HCT116 (cell line): ENCODE data around the gene ACBD4. TPM values are rescaled to one million over a fixed set of nuclear protein-coding genes. Genes with fewer than 3 reads are reported as not detected.

Source experiments
- ATAC-seq: fragments of 200-7000 bp; cut with Tn5 transposase; 2 replicates; pipeline ENCODE4 v1.9.1; 2020; ENCODE audit warnings: mild to moderate bottlenecking, moderate library complexity
- BruUV-seq: library from RNA; stranded (reverse); fragments of 400-500 nt; replicated peaks from 2 replicates; lab custom pipeline; 2021; lab: Mats Ljungman, UMichigan
- CTCF ChIA-PET: fragments of 300-600 bp; sonication (Branson Sonifier 250); formaldehyde crosslinking; loops from one replicate; lab custom pipeline; 2021; ENCODE audit warnings: antibody characterized with exemption; lab: Charles Lee
- POLR2A ChIA-PET: fragments of 300-600, 350-600 bp; sonication (Branson Sonifier 250); formaldehyde crosslinking; loops from one replicate; lab custom pipeline; 2021; ENCODE audit warnings: antibody characterized with exemption; lab: Charles Lee
- RAD21 ChIA-PET, 2 experiments: fragments of 300-600 bp; sonication (Branson Sonifier 250); formaldehyde crosslinking; loops; one replicate each; lab custom pipeline; 2023; ENCODE audit warnings: low total read pairs in 2 of 2; ENCODE audit not compliant: uncharacterized antibody in 2 of 2, unreplicated experiment in 2 of 2, low non-redundant PET in 1 of 2; lab: Charles Lee
- DNase-seq: peaks from one replicate; pipeline ENCODE4 v3.0.0-alpha.2; 2010; ENCODE audit warnings: low read depth, low spot score
- H2AFZ ChIP-seq: fragments of 200-600 bp; shearing (Covaris generic), sonication (generic); 2 replicates; pipeline ENCODE4 v1.6.1; 2017; ENCODE audit warnings: low read depth, mixed run types, mixed read lengths, antibody characterized with exemption, low read length; ENCODE audit not compliant: poor library complexity, severe bottlenecking
- H3K27ac ChIP-seq: 2 replicates; pipeline ENCODE4 v1.5.1; 2012; ENCODE audit warnings: low read depth, low read length
- H3K27me3 ChIP-seq: fragments of 200-600 bp; sonication (generic); 2 replicates; pipeline ENCODE4 v1.6.1; 2016; ENCODE audit warnings: mixed run types, low read length, mixed read lengths; ENCODE audit not compliant: insufficient read depth
- H3K36me3 ChIP-seq, 2 experiments: fragments of 200-500 bp in 1 of 2; fragments of 200-600 bp in 1 of 2; sonication (Bioruptor generic) in 1 of 2; sonication (generic) in 1 of 2; 2 replicates each; pipeline versions ENCODE4 v1.5.1 to v1.6.1; 2014 to 2016; ENCODE audit warnings: low read length in 2 of 2, inconsistent platforms in 1 of 2, mixed read lengths in 1 of 2, mixed run types in 1 of 2; ENCODE audit not compliant: insufficient read depth in 2 of 2, control insufficient read depth in 1 of 2
- H3K4me1 ChIP-seq, 2 experiments: fragments of 200-600 bp in 1 of 2; sonication (generic) in 1 of 2; 2 replicates each; pipeline versions ENCODE4 v1.5.1 to v1.6.1; 2012 to 2017; ENCODE audit warnings: low read length in 2 of 2, inconsistent platforms in 1 of 2, mild to moderate bottlenecking in 1 of 2, mixed read lengths in 1 of 2, mixed run types in 1 of 2, moderate library complexity in 1 of 2; ENCODE audit not compliant: insufficient read depth in 2 of 2, control insufficient read depth in 1 of 2
- H3K4me2 ChIP-seq: fragments of 200-600 bp; sonication (generic); 2 replicates; pipeline ENCODE4 v1.6.1; 2017; ENCODE audit warnings: mixed run types, low read length, mixed read lengths
- H3K4me3 ChIP-seq, 2 experiments: fragments of 200-600 bp in 1 of 2; sonication (generic) in 1 of 2; replicated peaks in 1 of 2; 2 replicates each; pipeline ENCODE4 v1.5.1; 2011 to 2016; ENCODE audit warnings: low read length in 2 of 2, control low read depth in 1 of 2, low read depth in 1 of 2, mild to moderate bottlenecking in 1 of 2, mixed read lengths in 1 of 2, mixed run types in 1 of 2
- H3K79me2 ChIP-seq: fragments of 200-600 bp; sonication (generic); 2 replicates; pipeline ENCODE4 v1.6.1; 2017; ENCODE audit warnings: mild to moderate bottlenecking, mixed run types, low read length, moderate library complexity, mixed read lengths; ENCODE audit not compliant: insufficient read depth
- H3K9ac ChIP-seq: fragments of 200-600 bp; sonication (generic); 2 replicates; pipeline ENCODE4 v1.6.1; 2016; ENCODE audit warnings: low read length, mixed read lengths
- H3K9me2 ChIP-seq: fragments of 200-600 bp; sonication (generic), shearing (Covaris generic); 2 replicates; pipeline ENCODE4 v1.6.1; 2017; ENCODE audit warnings: mixed run types, mild to moderate bottlenecking, moderate library complexity; ENCODE audit not compliant: insufficient read depth
- H3K9me3 ChIP-seq, 2 experiments: fragments of 200-500 bp in 1 of 2; fragments of 200-600 bp in 1 of 2; sonication (Bioruptor generic) in 1 of 2; sonication (generic) in 1 of 2; 2 replicates each; pipeline ENCODE4 v1.6.1; 2014 to 2017; ENCODE audit warnings: low read length in 2 of 2, mixed read lengths in 2 of 2, inconsistent platforms in 1 of 2, low read depth in 1 of 2, mild to moderate bottlenecking in 1 of 2, mixed run types in 1 of 2, moderate library complexity in 1 of 2; ENCODE audit not compliant: control insufficient read depth in 1 of 2, insufficient read depth in 1 of 2
- H4K20me1 ChIP-seq: fragments of 200-600 bp; sonication (generic), shearing (Covaris generic); 2 replicates; pipeline ENCODE4 v1.6.1; 2017; ENCODE audit warnings: mixed run types, mild to moderate bottlenecking, moderate library complexity; ENCODE audit not compliant: insufficient read depth
- CEBPB ChIP-seq: IDR thresholded peaks from 2 replicates; pipeline ENCODE4 v1.6.1; 2012; ENCODE audit warnings: low read depth
- CTCF ChIP-seq, 3 experiments: fragments of 200-600 bp in 1 of 3; sonication (generic) in 1 of 3; IDR thresholded peaks in 2 of 3; conservative IDR thresholded peaks in 1 of 3; 2 replicates each; pipeline ENCODE4 v1.5.1; 2012 to 2017; ENCODE audit warnings: low read depth in 2 of 3, low read length in 2 of 3, antibody characterized with exemption in 1 of 3, borderline replicate concordance in 1 of 3, control low read depth in 1 of 3, mild to moderate bottlenecking in 1 of 3, mixed read lengths in 1 of 3, mixed run types in 1 of 3, moderate library complexity in 1 of 3; ENCODE audit not compliant: insufficient read depth in 1 of 3
- EGR1 ChIP-seq: IDR thresholded peaks from 2 replicates; pipeline ENCODE4 v1.6.1; 2012; ENCODE audit warnings: low read depth
- EZH2 ChIP-seq: fragments of 200-600 bp; sonication (generic); IDR thresholded peaks from 2 replicates; pipeline ENCODE4 v1.6.1; 2017; ENCODE audit warnings: antibody characterized with exemption, mixed run types
- POLR2AphosphoS5 ChIP-seq: IDR thresholded peaks from 2 replicates; pipeline ENCODE4 v1.6.1; 2011; ENCODE audit warnings: mild to moderate bottlenecking, low read depth, low read length, moderate library complexity
- REST ChIP-seq: IDR thresholded peaks from 2 replicates; pipeline ENCODE4 v1.6.1; 2012; ENCODE audit warnings: low read depth
- SIN3A ChIP-seq: IDR thresholded peaks from 2 replicates; pipeline ENCODE4 v1.6.1; 2012; ENCODE audit warnings: low read depth
- TCF7L2 ChIP-seq: IDR thresholded peaks from 2 replicates; pipeline ENCODE4 v1.7.0; 2011; ENCODE audit warnings: borderline replicate concordance, inconsistent platforms; ENCODE audit not compliant: insufficient read depth, insufficient read length; ENCODE audit errors: extremely low read depth
- YY1 ChIP-seq: IDR thresholded peaks from 2 replicates; pipeline ENCODE4 v1.6.1; 2011; ENCODE audit warnings: low read length, low read depth, moderate library complexity, mild to moderate bottlenecking; ENCODE audit not compliant: insufficient replicate concordance; ENCODE audit errors: extremely low read depth
- ZFX ChIP-seq: fragments of 450-650 bp; IDR thresholded peaks from 2 replicates; pipeline ENCODE4 v1.6.1; 2017
- ZNF274 ChIP-seq: fragments of 200-500 bp; sonication (Bioruptor generic); IDR thresholded peaks from 2 replicates; pipeline ENCODE4 v1.6.1; 2014; ENCODE audit warnings: mild to moderate bottlenecking, low read depth, low read length, inconsistent platforms
- intact Hi-C: fragments of 100-400 bp; cut with micrococcal nuclease; formaldehyde crosslinking; loops from 2 replicates; pipeline ENCODE4 v1.10.0; 2022
- total RNA-seq: library from RNA; stranded (reverse); gene quantifications from one replicate; pipeline ENCODE4 v1.2.1, GENCODE V29; 2021; ENCODE audit not compliant: unreplicated experiment

The ACBD4 gene
- total RNA-seq, 1 experiment from 2014 or later, result 13.6 TPM

- CTCF ChIA-PET, result interaction anchor here (2.2 to 3.5 kb wide), 2 partner anchors 11 to 60 kb away, joined by 10 to 131 read pairs; partner anchors contain the start of gene HEXIM1
These were observed 2.2 kb downstream of the ACBD4 start for GRCh38 chr17:45137561-45138305.

More at GRCh38 chr17:45137561-45138305, 2.2 kb downstream of the ACBD4 start:
- no peaks in the 10 kb centered on the region for H3K27me3 ChIP-seq
- H3K27ac ChIP-seq, result no peak overlapping the region
- H3K9me3 ChIP-seq, result no peaks in the 10 kb centered on the region
- ATAC-seq (no peak), DNase-seq (no peak)
- peaks cover 5 to 26% of the 10 kb centered on the region in 2 experiments; a peak in 2 of 4 replicates for H3K4me1 ChIP-seq
- no peaks in the 10 kb centered on the region for H3K36me3 ChIP-seq
- no peaks in the 10 kb centered on the region for H3K9me2 ChIP-seq
- intact Hi-C loops, result loop anchor here (10.0 kb wide), 2 partner anchors 247 to 363 kb away; no protein-coding TSS in a partner anchor
- ChIA-PET RAD21 (interaction anchor here in 1 of 2 experiments (0.6 kb wide), 1 partner anchor 170 kb away, joined by 5 read pairs; the partner anchor contains the start of gene C1QL1), POLR2A (no interaction called here)
- H3K4me3 ChIP-seq, result no peak overlapping the region
- no peak for TF ChIP-seq YY1
- TF ChIP-seq CEBPB, result no peak
- TF ChIP-seq EGR1, result no peak
- no peak for TF ChIP-seq POLR2AphosphoS5
- TF ChIP-seq CTCF (IDR thresholded peaks at IDR 0.05 in 2 of 3, conservative IDR thresholded peaks at IDR 0.05 in 1 of 3; ENCODE audit: borderline replicate concordance in 1 of 3, insufficient read depth in 1 of 3, low read depth in 2 of 3, low read length in 2 of 3), result no peak
- no peak for TF ChIP-seq ZNF274
- no peak for TF ChIP-seq EZH2
- TF ChIP-seq ZFX, result no peak
- TF ChIP-seq REST, result no peak
- TF ChIP-seq SIN3A, result no peak
- no peak for TF ChIP-seq TCF7L2
- BruUV-seq, result no TSS peak
- H2AFZ ChIP-seq, result no peak overlapping the region
- no peak overlapping the region for H3K9ac ChIP-seq
- no peaks in the 10 kb centered on the region for H3K79me2 ChIP-seq
- no peaks in the 10 kb centered on the region for H4K20me1 ChIP-seq
- no peak overlapping the region for H3K4me2 ChIP-seq
